Measurements from ENCODE around the gene TBC1D4. TPM values are rescaled to one million over a fixed set of nuclear protein-coding genes. Genes with fewer than 3 reads are reported as not detected.

TBC1D4 gene
- polyA plus RNA-seq, 1 donor from 2014 or later, result 3.9 TPM

DNA sequence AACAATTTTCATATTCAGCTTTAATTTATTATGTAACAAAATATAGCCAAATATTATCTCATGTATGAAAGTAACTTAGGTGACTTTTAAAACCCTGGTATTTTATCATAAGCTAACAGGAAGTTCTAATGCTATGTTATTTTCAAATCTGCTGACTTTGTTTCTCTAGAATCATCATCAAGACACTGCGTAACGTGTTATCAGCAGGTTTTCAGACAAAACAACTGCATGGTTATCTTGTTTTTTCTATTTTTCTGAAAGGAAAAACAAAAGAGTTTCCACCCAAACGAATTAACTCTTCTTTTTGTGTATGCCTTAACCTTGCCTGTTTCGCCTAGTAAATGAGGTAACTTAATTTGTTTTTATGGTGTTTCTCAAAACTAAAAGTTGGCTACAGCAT, 156.3 kb downstream of the TBC1D4 start:
- no peak overlapping the region for H3K27ac ChIP-seq (ENCODE audit: low read length)
- H3K4me2 ChIP-seq (ENCODE audit: low read length), result no peak overlapping the region
- H3F3A ChIP-seq (ENCODE audit: insufficient read depth, low read length, poor library complexity, severe bottlenecking), result no peaks in the 10 kb centered on the region
- no peaks in the 10 kb centered on the region for H3K27me3 ChIP-seq (ENCODE audit: insufficient read depth, low read depth, low read length)
- no peak overlapping the region for H3K4me3 ChIP-seq (ENCODE audit: low read length)
- no peak overlapping the region for H3K9ac ChIP-seq (ENCODE audit: low read length)
- no peaks in the 10 kb centered on the region for H3K9me3 ChIP-seq (ENCODE audit: low read length)
- no peak overlapping the region for H2AFZ ChIP-seq (ENCODE audit: low read depth, low read length)
- H4K20me1 ChIP-seq (ENCODE audit: insufficient read depth), result no peaks in the 10 kb centered on the region
- H3K36me3 ChIP-seq (ENCODE audit: insufficient read depth, low read length), result no peaks in the 10 kb centered on the region
- no peaks in the 10 kb centered on the region for H3K9me2 ChIP-seq (ENCODE audit: insufficient read depth, low read length)
- no peaks in the 10 kb centered on the region for H3K79me2 ChIP-seq (replicated peaks; ENCODE audit: insufficient read depth, low read length)
- TF ChIP-seq POLR2AphosphoS5 (IDR thresholded peaks at IDR 0.05) (no peak), TAF1 (IDR thresholded peaks at IDR 0.05; ENCODE audit: low read depth) (no peak), REST (IDR thresholded peaks at IDR 0.05; ENCODE audit: borderline replicate concordance) (no peak), SMC3 (conservative IDR thresholded peaks at IDR 0.05; ENCODE audit: poor library complexity) (no peak), EZH2 (IDR thresholded peaks at IDR 0.05; ENCODE audit: borderline replicate concordance, insufficient read depth, low read length, poor library complexity, severe bottlenecking) (no peak), RAD21 (conservative IDR thresholded peaks at IDR 0.05) (no peak), MXI1 (conservative IDR thresholded peaks at IDR 0.05; ENCODE audit: poor library complexity, severe bottlenecking) (no peak), EP300 (conservative IDR thresholded peaks at IDR 0.05; ENCODE audit: poor library complexity, severe bottlenecking) (no peak)
- TF ChIP-seq, protein P1, sequence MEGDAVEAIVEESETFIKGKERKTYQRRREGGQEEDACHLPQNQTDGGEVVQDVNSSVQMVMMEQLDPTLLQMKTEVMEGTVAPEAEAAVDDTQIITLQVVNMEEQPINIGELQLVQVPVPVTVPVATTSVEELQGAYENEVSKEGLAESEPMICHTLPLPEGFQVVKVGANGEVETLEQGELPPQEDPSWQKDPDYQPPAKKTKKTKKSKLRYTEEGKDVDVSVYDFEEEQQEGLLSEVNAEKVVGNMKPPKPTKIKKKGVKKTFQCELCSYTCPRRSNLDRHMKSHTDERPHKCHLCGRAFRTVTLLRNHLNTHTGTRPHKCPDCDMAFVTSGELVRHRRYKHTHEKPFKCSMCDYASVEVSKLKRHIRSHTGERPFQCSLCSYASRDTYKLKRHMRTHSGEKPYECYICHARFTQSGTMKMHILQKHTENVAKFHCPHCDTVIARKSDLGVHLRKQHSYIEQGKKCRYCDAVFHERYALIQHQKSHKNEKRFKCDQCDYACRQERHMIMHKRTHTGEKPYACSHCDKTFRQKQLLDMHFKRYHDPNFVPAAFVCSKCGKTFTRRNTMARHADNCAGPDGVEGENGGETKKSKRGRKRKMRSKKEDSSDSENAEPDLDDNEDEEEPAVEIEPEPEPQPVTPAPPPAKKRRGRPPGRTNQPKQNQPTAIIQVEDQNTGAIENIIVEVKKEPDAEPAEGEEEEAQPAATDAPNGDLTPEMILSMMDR (IDR thresholded peaks at IDR 0.05; ENCODE audit: poor library complexity, severe bottlenecking), result no peak

- Histone ChIP-seq H3K36me3 (ENCODE audit: insufficient read depth, low read length) (no peaks in the 10 kb centered on the region), H3F3A (ENCODE audit: insufficient read depth, low read length, poor library complexity, severe bottlenecking) (no peaks in the 10 kb centered on the region), H3K4me3 (ENCODE audit: low read length) (no peak overlapping the region), H4K20me1 (ENCODE audit: insufficient read depth) (no peaks in the 10 kb centered on the region), H3K9ac (ENCODE audit: low read length) (no peak overlapping the region), H3K79me2 (replicated peaks; ENCODE audit: insufficient read depth, low read length) (no peaks in the 10 kb centered on the region), H3K9me2 (ENCODE audit: insufficient read depth, low read length) (no peaks in the 10 kb centered on the region), H3K4me2 (ENCODE audit: low read length) (no peak overlapping the region), H2AFZ (ENCODE audit: low read depth, low read length) (no peak overlapping the region), H3K9me3 (ENCODE audit: low read length) (no peaks in the 10 kb centered on the region), H3K27ac (ENCODE audit: low read length) (no peak overlapping the region), H3K27me3 (ENCODE audit: insufficient read depth, low read depth, low read length) (no peaks in the 10 kb centered on the region)
- no peak for TF ChIP-seq MXI1 (conservative IDR thresholded peaks at IDR 0.05; ENCODE audit: poor library complexity, severe bottlenecking)
- TF ChIP-seq, protein P1 (IDR thresholded peaks at IDR 0.05; ENCODE audit: poor library complexity, severe bottlenecking), result no peak
- no peak for TF ChIP-seq RAD21 (conservative IDR thresholded peaks at IDR 0.05)
- TF ChIP-seq REST (IDR thresholded peaks at IDR 0.05; ENCODE audit: borderline replicate concordance), result no peak
- no peak for TF ChIP-seq POLR2AphosphoS5 (IDR thresholded peaks at IDR 0.05)
- no peak for TF ChIP-seq EZH2 (IDR thresholded peaks at IDR 0.05; ENCODE audit: borderline replicate concordance, insufficient read depth, low read length, poor library complexity, severe bottlenecking)
- TF ChIP-seq TAF1 (IDR thresholded peaks at IDR 0.05; ENCODE audit: low read depth), result no peak
- no peak for TF ChIP-seq SMC3 (conservative IDR thresholded peaks at IDR 0.05; ENCODE audit: poor library complexity)
Observed at GRCh38 chr13:75324413-75324940, 157.5 kb downstream of the TBC1D4 start.
